Hematopoietic multipotent progenitor cell (in vitro differentiated cells): ENCODE measurements around the gene VDAC2. TPM values are rescaled to one million over a fixed set of nuclear protein-coding genes. Genes with fewer than 3 reads are reported as not detected.
"Not testable (repeated sequence)": the region's sequence is repeated elsewhere in the genome, so short reads cannot be mapped to it uniquely, and the experiment has no call there.

Experiments
- DNase-seq, 3 donors: peaks; one replicate each; pipeline ENCODE4 v3.0.0-alpha.2; 2011 to 2015; ENCODE audit warnings: low read depth in 2 of 3, low spot score in 2 of 3
- total RNA-seq: library from RNA; depleted of rRNA; stranded (reverse); fragments of >200 nt; gene quantifications from one replicate; pipeline ENCODE4 v1.2.3, GENCODE V29; 2012

The VDAC2 gene
- total RNA-seq, 1 donor: 53.6 TPM

DNA sequence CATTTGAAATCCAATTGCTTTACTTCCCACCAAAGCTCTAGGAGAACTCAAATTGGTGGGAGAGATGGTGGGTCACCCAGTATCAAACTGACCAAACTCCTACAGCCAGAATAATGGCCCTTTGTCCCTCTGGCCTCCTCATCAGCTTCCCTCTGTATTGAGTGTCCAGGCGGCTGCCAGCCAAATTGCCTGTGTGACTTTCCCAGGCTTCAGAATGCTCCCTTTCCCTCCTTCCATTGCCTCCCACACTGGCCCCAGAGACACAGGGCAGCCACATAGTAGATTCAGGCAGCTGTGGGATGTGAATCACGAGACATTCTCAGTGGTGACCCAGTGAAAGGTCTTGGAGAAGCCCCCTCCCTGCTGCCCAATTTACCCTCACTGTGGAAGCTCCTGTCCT is 12.7 kb upstream of the VDAC2 start:
- DNase-seq: no peak

DNA sequence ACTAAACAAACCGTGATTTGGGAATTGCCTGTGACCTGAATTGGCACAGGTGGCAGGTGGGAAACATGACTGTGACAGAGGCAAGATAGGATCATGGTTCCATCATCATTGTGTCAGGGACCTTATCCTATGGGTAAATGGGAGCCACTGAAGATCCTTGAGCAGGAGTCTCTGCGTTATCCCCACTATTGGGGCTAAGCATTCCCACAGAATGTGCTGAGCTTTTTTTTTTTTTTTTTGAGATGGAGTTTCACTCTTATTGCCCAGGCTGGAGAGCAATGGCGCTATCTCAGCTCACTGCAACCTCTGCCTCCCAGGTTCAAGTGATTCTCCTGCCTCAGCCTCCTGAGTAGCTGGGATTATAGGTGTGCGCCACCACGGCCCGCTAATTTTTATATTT is 10.6 kb upstream of the VDAC2 start:
- DNase-seq: not testable (repeated sequence)

GRCh38 chr10:75201793-75202307 is 8.7 kb upstream of the VDAC2 start:
- no peak for DNase-seq

- DNase-seq: no peak
These were observed 8.1 kb upstream of the VDAC2 start for GRCh38 chr10:75202321-75203045.

DNA sequence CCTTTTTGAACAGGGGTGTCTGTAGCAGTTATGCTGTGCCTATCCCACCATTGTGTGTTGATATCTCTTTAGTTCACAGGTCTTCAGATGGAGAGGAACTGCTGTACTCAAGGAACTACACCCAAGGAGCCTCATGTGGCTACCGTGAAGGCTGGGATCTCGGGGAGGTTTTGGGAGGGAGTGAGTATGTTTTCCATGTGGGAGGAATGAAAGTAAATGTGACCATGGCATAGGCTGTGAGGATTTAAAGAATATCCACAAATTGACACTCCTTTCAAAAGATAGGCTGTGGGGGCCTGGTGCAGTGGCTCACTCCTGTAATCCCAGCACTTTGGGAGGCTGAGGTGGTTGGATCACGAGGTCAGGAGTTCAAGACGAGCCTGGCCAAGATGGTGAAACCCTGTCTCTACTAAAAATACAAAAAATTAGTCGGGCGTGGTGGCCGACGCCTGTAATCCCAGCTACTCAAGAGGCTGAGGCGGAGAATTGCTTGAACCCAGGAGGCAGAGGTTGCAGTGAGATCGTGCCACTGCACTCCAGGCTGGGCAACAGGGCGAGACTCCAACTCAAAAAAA is 7.5 kb upstream of the VDAC2 start:
- not testable (repeated sequence) for DNase-seq

- DNase-seq: no peak
These were observed 6.9 kb upstream of the VDAC2 start for GRCh38 chr10:75203724-75204123.

DNA sequence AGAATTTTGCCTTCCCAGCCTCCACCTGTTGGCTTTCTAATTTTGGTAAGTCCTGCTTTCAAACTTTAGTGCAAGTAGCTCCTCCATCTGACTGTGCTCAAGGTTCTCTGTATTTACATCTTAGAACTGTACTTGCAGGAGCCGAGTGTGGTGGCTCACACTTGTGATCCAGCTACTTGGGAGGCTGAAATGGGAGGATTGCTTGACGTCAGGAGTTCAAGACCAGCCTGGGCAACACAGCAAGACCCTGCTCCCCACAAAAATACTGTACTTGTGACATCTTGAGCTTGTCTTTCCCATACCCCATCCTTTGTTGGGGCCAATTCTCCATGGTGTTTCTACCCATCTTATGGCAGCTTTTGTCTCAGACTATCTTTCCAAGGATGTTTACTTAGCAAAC is 4.7 kb upstream of the VDAC2 start:
- DNase-seq: no peak

- not testable (repeated sequence) for DNase-seq
These were observed 4.0 kb upstream of the VDAC2 start for GRCh38 chr10:75206638-75207037.

DNA sequence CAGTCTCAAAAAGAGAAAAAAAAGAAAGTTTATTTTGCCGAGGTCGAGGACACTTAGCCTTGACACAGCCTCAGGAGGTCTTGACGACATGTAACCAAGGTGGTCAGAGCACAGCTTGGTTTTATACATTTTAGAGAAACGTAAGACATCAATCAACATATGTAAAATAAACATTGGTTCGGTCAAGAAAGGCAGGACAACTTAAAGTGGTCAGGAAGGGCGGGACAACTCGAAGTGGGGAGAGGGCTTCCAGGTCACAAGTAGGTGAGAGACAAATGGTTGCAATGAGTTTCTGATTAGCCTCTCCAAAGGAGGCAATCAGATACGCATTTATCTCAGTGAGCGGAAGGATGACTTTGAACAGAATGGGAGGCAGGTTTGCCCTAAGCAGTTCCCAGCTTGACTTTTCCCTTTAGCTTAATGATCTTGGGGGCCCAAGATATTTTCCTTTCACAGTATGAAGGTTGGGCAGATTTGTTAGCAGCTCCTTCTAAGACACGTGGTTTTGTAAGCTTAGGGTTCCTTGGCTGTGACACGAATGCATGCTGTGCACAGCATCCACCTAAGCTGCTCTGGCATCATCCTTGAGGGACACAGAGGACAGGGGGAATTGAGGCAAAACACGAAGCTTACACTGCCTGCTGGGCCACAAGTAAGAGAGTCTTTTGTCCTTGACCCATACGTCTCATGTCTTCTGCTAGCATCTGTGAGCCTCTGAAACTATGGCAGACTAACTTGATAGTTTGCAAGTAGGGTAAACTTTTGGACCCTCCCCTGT is 3.3 kb upstream of the VDAC2 start:
- no peak for DNase-seq

- DNase-seq: no peak
These were observed 2.8 kb upstream of the VDAC2 start for GRCh38 chr10:75207857-75208144.

GRCh38 chr10:75208181-75208580 is 2.4 kb upstream of the VDAC2 start:
- DNase-seq: no peak

- no peak for DNase-seq
These were observed 1.3 kb upstream of the VDAC2 start for GRCh38 chr10:75209086-75209920.

- peak in 2 of 3 donors; percentile 73 to 83 for DNase-seq
These were observed 695 bp upstream of the VDAC2 start for GRCh38 chr10:75209921-75210281.

GRCh38 chr10:75211007-75211691 is 553 bp downstream of the VDAC2 start:
- DNase-seq: peak in 2 of 3 donors; percentile 27 to 35

DNA sequence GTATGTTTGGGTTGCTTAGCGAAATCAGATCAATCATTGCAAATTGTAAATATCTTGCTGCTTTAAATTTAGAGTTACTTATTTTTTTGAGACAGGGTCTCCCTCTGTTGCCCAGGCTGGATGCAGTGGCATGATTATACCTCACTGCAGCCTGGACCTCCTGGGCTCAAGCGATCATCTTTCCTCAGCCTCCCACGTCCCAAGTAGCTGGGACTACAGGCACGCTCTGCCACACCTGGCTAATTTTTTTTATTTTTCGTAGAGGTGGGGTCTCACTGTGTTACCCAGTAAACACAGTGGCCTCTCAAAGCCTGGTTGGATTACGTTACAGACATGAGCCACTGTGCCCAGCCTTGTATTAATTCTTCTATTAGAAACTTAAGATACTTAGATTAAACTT is 1.7 kb downstream of the VDAC2 start:
- no peak for DNase-seq

DNA sequence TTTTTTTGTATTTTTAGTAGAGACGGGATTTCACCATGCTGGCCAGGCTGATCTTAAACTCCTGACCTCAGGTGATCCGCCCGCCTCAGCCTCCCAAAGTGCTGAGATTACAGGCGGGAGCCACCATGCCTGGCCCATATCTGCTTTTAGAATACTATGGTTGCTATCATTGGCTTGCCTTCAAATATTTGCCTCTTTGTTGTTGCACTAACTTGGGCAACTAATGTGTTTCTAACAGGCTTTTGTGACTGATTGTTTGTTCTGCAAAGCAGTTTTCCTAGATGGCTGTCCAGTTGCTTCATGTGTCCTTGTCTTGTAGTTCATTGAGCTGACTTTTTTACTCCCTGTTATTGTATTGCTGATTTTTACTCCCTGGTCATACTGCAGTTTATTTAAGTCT is 9.7 kb downstream of the VDAC2 start:
- no peak for DNase-seq

DNA sequence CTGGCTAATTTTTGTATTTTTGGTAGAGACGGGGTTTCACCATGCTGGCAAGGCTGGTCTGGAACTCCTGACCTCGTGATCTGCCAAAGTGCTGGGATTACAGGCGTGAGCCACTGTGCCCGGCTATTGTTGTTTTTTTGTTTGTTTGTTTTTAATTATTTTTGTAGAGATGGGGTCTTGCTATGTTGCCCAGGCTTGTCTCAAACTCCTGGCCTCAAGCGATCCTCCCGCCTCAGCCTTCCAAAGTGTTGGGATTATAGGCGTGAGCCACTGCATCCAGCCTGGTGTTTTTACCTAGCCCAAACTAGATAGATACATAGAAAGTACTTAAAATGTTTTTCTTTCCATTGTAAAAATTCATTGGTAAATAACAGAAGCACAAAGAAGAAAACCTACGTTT is 10.9 kb downstream of the VDAC2 start:
- not testable (repeated sequence) for DNase-seq

DNA sequence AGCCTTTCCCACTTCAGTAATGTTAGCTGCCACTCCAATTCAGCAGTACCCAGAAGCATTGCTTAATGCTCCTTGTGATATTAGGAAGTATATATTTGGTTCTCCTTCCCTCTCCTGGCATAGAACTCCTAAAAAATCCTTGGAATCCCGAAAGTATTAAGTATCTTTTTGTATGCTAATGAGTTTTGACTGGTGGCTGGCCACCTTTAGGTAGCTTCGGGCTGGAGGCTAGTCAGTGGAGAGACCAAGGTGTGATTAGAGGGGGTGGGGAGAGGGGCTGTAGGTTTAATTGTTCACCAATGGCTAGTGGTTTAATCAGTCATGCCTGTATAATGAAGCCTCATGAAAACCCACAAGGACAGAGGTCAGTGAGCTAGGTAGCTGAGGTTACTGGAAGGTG is 12.9 kb downstream of the VDAC2 start:
- no peak for DNase-seq

DNA sequence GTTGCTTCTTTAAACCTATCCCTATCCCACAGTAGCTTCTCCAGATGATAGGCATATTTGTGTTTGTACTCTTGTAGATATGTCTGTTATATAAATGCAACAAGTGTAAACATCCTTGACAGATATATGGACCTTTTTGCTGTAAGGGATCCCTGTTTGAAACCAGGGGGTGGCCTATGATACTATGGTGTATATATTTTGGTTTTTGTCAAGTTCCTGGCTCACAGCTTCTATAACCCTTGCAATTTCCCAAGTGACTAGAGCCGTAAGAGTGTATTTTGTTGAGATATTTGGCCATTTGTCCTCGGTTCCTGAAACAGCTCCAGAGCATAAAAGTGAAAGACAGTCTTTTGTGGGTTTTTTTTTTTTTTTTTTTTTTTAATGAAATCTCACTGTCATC is 15.5 kb downstream of the VDAC2 start:
- DNase-seq: no peak

DNA sequence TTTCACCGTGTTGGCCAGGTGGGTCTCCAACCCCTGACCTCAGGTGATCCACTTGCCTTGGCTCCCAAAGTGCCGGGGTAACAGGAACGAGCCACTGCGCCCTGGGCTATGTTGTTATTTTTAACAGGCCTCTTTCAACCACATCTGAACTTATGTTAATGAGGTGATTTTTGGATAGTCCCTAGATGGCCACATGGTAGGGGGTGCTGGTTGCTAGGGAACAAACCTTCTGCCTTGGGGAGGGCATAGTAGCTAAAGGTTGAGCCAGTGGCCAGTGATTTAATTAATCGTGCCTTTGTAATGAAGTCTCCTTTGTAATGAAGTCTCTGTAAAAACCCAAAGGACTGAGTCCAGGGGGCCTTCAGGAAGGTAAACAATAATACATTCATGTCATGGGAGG is 16.1 kb downstream of the VDAC2 start:
- no peak for DNase-seq
